PC-3 (cell line): Measurements from ENCODE around the gene ARNT2. TPM values are rescaled to one million over a fixed set of nuclear protein-coding genes. Genes with fewer than 3 reads are reported as not detected.

Source experiments
- ATAC-seq: fragments of 200-7000 bp; cut with Tn5 transposase; 2 replicates; pipeline ENCODE4 v1.9.1; 2020; ENCODE audit warnings: mild to moderate bottlenecking, moderate library complexity
- BruUV-seq: library from RNA; stranded (reverse); fragments of 400-500 nt; replicated peaks from 2 replicates; lab custom pipeline; 2021; lab: Mats Ljungman, UMichigan
- CTCF ChIA-PET: fragments of 300-600 bp; sonication (Branson Sonifier 250); formaldehyde crosslinking; loops from one replicate; lab custom pipeline; 2022; ENCODE audit warnings: antibody characterized with exemption; lab: Charles Lee
- POLR2A ChIA-PET: fragments of 300-600 bp; sonication (Branson Sonifier 250); formaldehyde crosslinking; loops from one replicate; lab custom pipeline; 2022; ENCODE audit warnings: antibody characterized with exemption; ENCODE audit not compliant: unreplicated experiment; lab: Charles Lee
- DNase-seq: peaks from one replicate; pipeline ENCODE4 v3.0.0-alpha.2; 2015
- H2AFZ ChIP-seq: fragments of 300-600 bp; sonication (generic); 2 replicates; pipeline ENCODE4 v1.6.0; 2016; ENCODE audit warnings: antibody characterized with exemption, low read length
- H3F3A ChIP-seq: fragments of 300-600 bp; sonication (generic); one replicate; pipeline ENCODE4 v1.6.0; 2017; ENCODE audit warnings: antibody characterized with exemption, low read length, control low read depth, mild to moderate bottlenecking; ENCODE audit not compliant: unreplicated experiment
- H3K27ac ChIP-seq: fragments of 300-600 bp; sonication (generic); 2 replicates; pipeline ENCODE4 v1.5.1; 2016; ENCODE audit warnings: mild to moderate bottlenecking, low read length
- H3K27me3 ChIP-seq: fragments of 300-600 bp; sonication (generic); 2 replicates; pipeline ENCODE4 v1.6.1; 2016; ENCODE audit warnings: low read length, mixed read lengths
- H3K36me3 ChIP-seq: fragments of 300-600 bp; sonication (generic); 2 replicates; pipeline ENCODE4 v1.6.1; 2016; ENCODE audit warnings: low read depth, mixed run types, low read length, mixed read lengths
- H3K4me1 ChIP-seq: fragments of 300-600 bp; sonication (generic); 2 replicates; pipeline ENCODE4 v1.5.1; 2016; ENCODE audit warnings: low read length; ENCODE audit not compliant: insufficient read depth
- H3K4me2 ChIP-seq: fragments of 300-600 bp; sonication (generic); 2 replicates; pipeline ENCODE4 v1.6.0; 2016; ENCODE audit warnings: low read length
- H3K4me3 ChIP-seq: fragments of 300-600 bp; sonication (generic); 2 replicates; pipeline ENCODE4 v1.5.1; 2016; ENCODE audit warnings: mild to moderate bottlenecking, low read length, mixed read lengths
- H3K79me2 ChIP-seq: fragments of 300-600 bp; sonication (generic); 2 replicates; pipeline ENCODE4 v1.6.1; 2017; ENCODE audit warnings: low read length, mixed read lengths
- H3K9ac ChIP-seq: fragments of 300-600 bp; sonication (generic); 2 replicates; pipeline ENCODE4 v1.6.0; 2016; ENCODE audit warnings: mild to moderate bottlenecking, low read length
- H3K9me2 ChIP-seq: fragments of 300-600 bp; sonication (generic); replicated peaks from 2 replicates; pipeline ENCODE4 v1.6.1; 2016; ENCODE audit warnings: mixed run types, low read length, mixed read lengths
- H3K9me3 ChIP-seq: fragments of 300-600 bp; sonication (generic); 2 replicates; pipeline ENCODE4 v1.6.1; 2016; ENCODE audit warnings: low read length, mixed read lengths
- H4K20me1 ChIP-seq: fragments of 300-600 bp; sonication (generic); 2 replicates; pipeline ENCODE4 v1.6.1; 2016; ENCODE audit warnings: low read length, mixed read lengths
- CTCF ChIP-seq: fragments of 300-600 bp; sonication (generic); conservative IDR thresholded peaks from 2 replicates; pipeline ENCODE4 v1.5.1; 2017; ENCODE audit warnings: antibody characterized with exemption, low read depth, mild to moderate bottlenecking, low read length
- EZH2 ChIP-seq: fragments of 300-600 bp; sonication (generic); IDR thresholded peaks from one replicate; pipeline ENCODE4 v1.6.1; 2017; ENCODE audit warnings: antibody characterized with exemption, mild to moderate bottlenecking, low read length; ENCODE audit not compliant: unreplicated experiment
- EZH2phosphoT487 ChIP-seq: fragments of 300-600 bp; sonication (generic); IDR thresholded peaks from 2 replicates; pipeline ENCODE4 v1.6.1; 2018; ENCODE audit warnings: mild to moderate bottlenecking, antibody characterized with exemption, low read length, borderline replicate concordance
- intact Hi-C: fragments of 100-400 bp; cut with micrococcal nuclease; formaldehyde crosslinking; loops from 2 replicates; pipeline ENCODE4 v1.9.0; 2023
- total RNA-seq: library from RNA; depleted of rRNA; stranded (reverse); fragments of >200 nt; gene quantifications from 2 replicates; pipeline ENCODE4 v1.2.3, GENCODE V29; 2014

Gene ARNT2
- total RNA-seq, 1 experiment from 2014 or later: 0.11 TPM

- Histone ChIP-seq H3K27ac (no peak overlapping the region), H2AFZ (0 out of 2 replicates have a peak overlapping the region, but pooled peaks have one; percentile 31), H4K20me1 (no peaks in the 10 kb centered on the region), H3K36me3 (no peaks in the 10 kb centered on the region), H3K4me1 (peaks cover 12% of the 10 kb centered on the region), H3K4me3 (0 out of 2 replicates have a peak overlapping the region, but pooled peaks have one; percentile 1), H3F3A (no peaks in the 10 kb centered on the region), H3K9me2 (no peaks in the 10 kb centered on the region), H3K79me2 (no peaks in the 10 kb centered on the region), H3K4me2 (peak overlapping the region; percentile 56), H3K9ac (no peak overlapping the region), H3K9me3 (no peaks in the 10 kb centered on the region), H3K27me3 (no peaks in the 10 kb centered on the region)
- DNase-seq (peak; percentile 85), ATAC-seq (peak; percentile 77)
- intact Hi-C loops: loop anchor here (1.0 to 5.0 kb wide), 6 partner anchors 32 to 651 kb away; no protein-coding TSS in a partner anchor
- TF ChIP-seq CTCF: peak; percentile 95
- TF ChIP-seq EZH2phosphoT487: no peak
- BruUV-seq: no TSS peak
- POLR2A ChIA-PET: no interaction called here
- CTCF ChIA-PET: interaction anchor here (0.6 kb wide), 1 partner anchor 1243 kb away, joined by 4 read pairs; no protein-coding TSS in a partner anchor
Measured at GRCh38 chr15:80455668-80456442, 51.7 kb downstream of the ARNT2 start.

- DNase-seq (no peak), ATAC-seq (no peak)
- H3K36me3 ChIP-seq: no peaks in the 10 kb centered on the region
- no peaks in the 10 kb centered on the region for H3K9me3 ChIP-seq
- no peaks in the 10 kb centered on the region for H4K20me1 ChIP-seq
- intact Hi-C loops: loop anchor here (1.0 to 5.0 kb wide), 3 partner anchors 110 to 650 kb away; no protein-coding TSS in a partner anchor
- H3K79me2 ChIP-seq: no peaks in the 10 kb centered on the region
- ChIA-PET CTCF (no interaction called here), POLR2A (no interaction called here)
- BruUV-seq: no TSS peak
- H3F3A ChIP-seq: no peaks in the 10 kb centered on the region
- no peaks in the 10 kb centered on the region for H3K27me3 ChIP-seq
- no peak overlapping the region for H3K9ac ChIP-seq
- no peak overlapping the region for H3K27ac ChIP-seq
- no peaks in the 10 kb centered on the region for H3K9me2 ChIP-seq
- H2AFZ ChIP-seq: no peak overlapping the region
- H3K4me2 ChIP-seq: no peak overlapping the region
- peaks cover 12% of the 10 kb centered on the region for H3K4me1 ChIP-seq
- no peak overlapping the region for H3K4me3 ChIP-seq
- TF ChIP-seq EZH2: no peak
Measured at GRCh38 chr15:80456517-80457492, 52.6 kb downstream of the ARNT2 start.

GRCh38 chr15:80457896-80458295 is 53.7 kb downstream of the ARNT2 start:
- DNase-seq: no peak
- intact Hi-C loops: loop anchor here (5.0 kb wide), 2 partner anchors 109 to 649 kb away; no protein-coding TSS in a partner anchor
- BruUV-seq: no TSS peak
- Histone ChIP-seq H3K9me2 (no peaks in the 10 kb centered on the region), H4K20me1 (no peaks in the 10 kb centered on the region), H3K4me3 (no peak overlapping the region), H3K27me3 (no peaks in the 10 kb centered on the region; the same call in 1 of the 2 replicates), H2AFZ (no peak overlapping the region), H3K9me3 (no peaks in the 10 kb centered on the region), H3K79me2 (no peaks in the 10 kb centered on the region), H3F3A (no peaks in the 10 kb centered on the region), H3K4me1 (peaks cover 12% of the 10 kb centered on the region), H3K36me3 (no peaks in the 10 kb centered on the region), H3K9ac (no peak overlapping the region), H3K27ac (no peak overlapping the region), H3K4me2 (no peak overlapping the region)
- ChIA-PET POLR2A (no interaction called here), CTCF (no interaction called here)
- TF ChIP-seq CTCF: no peak
- no peak for ATAC-seq
